Measurements from ENCODE around the gene SLC4A2.

The SLC4A2 gene

GRCh38 chr7:151047976-151048815, 11.2 kb upstream of the SLC4A2 start, which contains the start of gene ASIC3:
TSS of gene ASIC3 (plus strand) at chr7:151048531. CDS start at chr7:151048886, 355 bp downstream.
- Histone ChIP-seq H3K27me3 (replicated peaks; ENCODE audit: insufficient read depth, low read length) (peaks cover 18% of the 10 kb centered on the region), H3K79me2 (ENCODE audit: low read length) (no peaks in the 10 kb centered on the region), H4K20me1 (ENCODE audit: insufficient read depth, low read length) (no peaks in the 10 kb centered on the region), H3K4me1 (ENCODE audit: low read length) (no peaks in the 10 kb centered on the region), H3K27ac (ENCODE audit: low read length) (no peak within 1 kb of the TSS), H3K36me3 (replicated peaks; ENCODE audit: insufficient read depth, low read length) (no peaks in the 10 kb centered on the region), H2AFZ (ENCODE audit: low read length) (no peak within 1 kb of the TSS), H3K9me3 (replicated peaks; ENCODE audit: insufficient read depth, low read length) (no peaks in the 10 kb centered on the region), H3F3A (ENCODE audit: insufficient read depth, low read length) (no peaks in the 10 kb centered on the region), H3K9me2 (replicated peaks; ENCODE audit: insufficient read depth, low read length) (no peaks in the 10 kb centered on the region), H3K9ac (ENCODE audit: low read length) (no peak within 1 kb of the TSS), H3K4me2 (ENCODE audit: low read depth, low read length) (no peak within 1 kb of the TSS), H3K4me3 (ENCODE audit: low read length) (no peak within 1 kb of the TSS)
- DNase-seq, result no peak
- TF ChIP-seq EZH2 (optimal IDR thresholded peaks at IDR 0.05; ENCODE audit: low read depth, low read length), result no peak

GRCh38 chr7:151048911-151049463, 10.4 kb upstream of the SLC4A2 start:
- H4K20me1 ChIP-seq (ENCODE audit: insufficient read depth, low read length), result no peaks in the 10 kb centered on the region
- H3K9ac ChIP-seq (ENCODE audit: low read length), result no peak overlapping the region
- no peaks in the 10 kb centered on the region for H3F3A ChIP-seq (ENCODE audit: insufficient read depth, low read length)
- TF ChIP-seq EZH2phosphoT487 (IDR thresholded peaks at IDR 0.05; ENCODE audit: low read length), result no peak
- no peaks in the 10 kb centered on the region for H3K9me2 ChIP-seq (replicated peaks; ENCODE audit: insufficient read depth, low read length)
- no peaks in the 10 kb centered on the region for H3K4me1 ChIP-seq (ENCODE audit: low read length)
- peaks cover 18% of the 10 kb centered on the region for H3K27me3 ChIP-seq (replicated peaks; ENCODE audit: insufficient read depth, low read length)
- no peak for DNase-seq
- no peak overlapping the region for H2AFZ ChIP-seq (ENCODE audit: low read length)
- H3K79me2 ChIP-seq (ENCODE audit: low read length), result no peaks in the 10 kb centered on the region
- H3K36me3 ChIP-seq (replicated peaks; ENCODE audit: insufficient read depth, low read length), result no peaks in the 10 kb centered on the region
- H3K9me3 ChIP-seq (replicated peaks; ENCODE audit: insufficient read depth, low read length), result no peaks in the 10 kb centered on the region
- H3K27ac ChIP-seq (ENCODE audit: low read length), result no peak overlapping the region
- H3K4me2 ChIP-seq (ENCODE audit: low read depth, low read length), result no peak overlapping the region
- H3K4me3 ChIP-seq (ENCODE audit: low read length), result no peak overlapping the region

GRCh38 chr7:151051108-151051507, 8.3 kb upstream of the SLC4A2 start:
- H3F3A ChIP-seq (ENCODE audit: insufficient read depth, low read length), result no peaks in the 10 kb centered on the region
- H2AFZ ChIP-seq (ENCODE audit: low read length), result no peak overlapping the region

GRCh38 chr7:151053096-151053495, 6.3 kb upstream of the SLC4A2 start:
- no peaks in the 10 kb centered on the region for H3K9me2 ChIP-seq (replicated peaks; ENCODE audit: insufficient read depth, low read length)
- H3K9me3 ChIP-seq (replicated peaks; ENCODE audit: insufficient read depth, low read length), result no peaks in the 10 kb centered on the region
- TF ChIP-seq EZH2 (optimal IDR thresholded peaks at IDR 0.05; ENCODE audit: low read depth, low read length), result no peak
- TF ChIP-seq EZH2phosphoT487 (IDR thresholded peaks at IDR 0.05; ENCODE audit: low read length), result no peak
- TF ChIP-seq CTCF (IDR thresholded peaks at IDR 0.05; ENCODE audit: low read length), result no peak
- H3K9ac ChIP-seq (ENCODE audit: low read length), result no peak overlapping the region
- no peaks in the 10 kb centered on the region for H4K20me1 ChIP-seq (ENCODE audit: insufficient read depth, low read length)
- peaks cover 18% of the 10 kb centered on the region for H3K27me3 ChIP-seq (replicated peaks; ENCODE audit: insufficient read depth, low read length)
- no peak overlapping the region for H3K27ac ChIP-seq (ENCODE audit: low read length)
- no peak overlapping the region for H3K4me3 ChIP-seq (ENCODE audit: low read length)
- DNase-seq, result no peak
- no peak overlapping the region for H2AFZ ChIP-seq (ENCODE audit: low read length)
- peaks cover 6% of the 10 kb centered on the region for H3K4me1 ChIP-seq (ENCODE audit: low read length)
- H3F3A ChIP-seq (ENCODE audit: insufficient read depth, low read length), result peaks cover 1% of the 10 kb centered on the region; the same call in 1 of the 2 replicates
- H3K79me2 ChIP-seq (ENCODE audit: low read length), result 0 out of 2 replicates have a peak, but pooled peaks cover 3% of the 10 kb centered on the region
- H3K4me2 ChIP-seq (ENCODE audit: low read depth, low read length), result no peak overlapping the region
- no peaks in the 10 kb centered on the region for H3K36me3 ChIP-seq (replicated peaks; ENCODE audit: insufficient read depth, low read length)

More at GRCh38 chr7:151051108-151051507, 8.3 kb upstream of the SLC4A2 start:
- Histone ChIP-seq H3K4me3 (ENCODE audit: low read length) (no peak overlapping the region), H3K9me3 (replicated peaks; ENCODE audit: insufficient read depth, low read length) (no peaks in the 10 kb centered on the region), H3K4me1 (ENCODE audit: low read length) (no peaks in the 10 kb centered on the region), H3K36me3 (replicated peaks; ENCODE audit: insufficient read depth, low read length) (no peaks in the 10 kb centered on the region), H4K20me1 (ENCODE audit: insufficient read depth, low read length) (no peaks in the 10 kb centered on the region), H3K27me3 (replicated peaks; ENCODE audit: insufficient read depth, low read length) (peaks cover 18% of the 10 kb centered on the region), H3K9me2 (replicated peaks; ENCODE audit: insufficient read depth, low read length) (no peaks in the 10 kb centered on the region), H3K79me2 (ENCODE audit: low read length) (no peaks in the 10 kb centered on the region), H3K27ac (ENCODE audit: low read length) (no peak overlapping the region), H3K4me2 (ENCODE audit: low read depth, low read length) (no peak overlapping the region), H3K9ac (ENCODE audit: low read length) (no peak overlapping the region)
- DNase-seq, result peak; percentile 33
- TF ChIP-seq EZH2phosphoT487 (IDR thresholded peaks at IDR 0.05; ENCODE audit: low read length) (no peak), EZH2 (optimal IDR thresholded peaks at IDR 0.05; ENCODE audit: low read depth, low read length) (no peak), CTCF (IDR thresholded peaks at IDR 0.05; ENCODE audit: low read length) (no peak)

Data from MM.1S (cell line).